22Rv1 (cell line): ENCODE results near the gene GUF1.

Source experiments
- CTCF ChIP-seq: fragments of 450-650 bp; IDR thresholded peaks from 2 replicates; pipeline ENCODE4 v1.5.1; 2017; ENCODE audit warnings: mild to moderate bottlenecking
- ZFX ChIP-seq: fragments of 450-650 bp; IDR thresholded peaks from 2 replicates; pipeline ENCODE4 v1.6.1; 2017; ENCODE audit warnings: antibody characterized with exemption, borderline replicate concordance

- TF ChIP-seq CTCF (no peak), ZFX (no peak)
Observed at GRCh38 chr4:44674471-44674870, 3.7 kb upstream of the GUF1 start.
